Retinal pigment epithelial cell (primary cell): ENCODE data around the gene CROCC.

Experiments
- DNase-seq: peaks from one replicate; pipeline ENCODE4 v3.0.0-alpha.2; 2010; ENCODE audit warnings: low read depth
- H3K4me3 ChIP-seq: 2 replicates; pipeline ENCODE4 v1.5.1; 2011; ENCODE audit warnings: mild to moderate bottlenecking, low read length, control low read depth, moderate library complexity
- CTCF ChIP-seq: conservative IDR thresholded peaks from 2 replicates; pipeline ENCODE4 v1.5.1; 2011; ENCODE audit warnings: low read depth, low read length, control low read depth, inconsistent platforms

The CROCC gene

GRCh38 chr1:16965486-16966067, 43.8 kb downstream of the CROCC start:
- no peak for DNase-seq
- no peak overlapping the region for H3K4me3 ChIP-seq
- TF ChIP-seq CTCF = no peak

- no peak for TF ChIP-seq CTCF
- H3K4me3 ChIP-seq = no peak overlapping the region
- no peak for DNase-seq
These were observed 44.6 kb downstream of the CROCC start for GRCh38 chr1:16966282-16966681.

- TF ChIP-seq CTCF = no peak
- DNase-seq = peak; percentile 73
- H3K4me3 ChIP-seq = no peak overlapping the region
These were observed 45.4 kb downstream of the CROCC start for GRCh38 chr1:16967095-16967575.

- no peak for TF ChIP-seq CTCF
- H3K4me3 ChIP-seq = no peak overlapping the region
- no peak for DNase-seq
These were observed 46.2 kb downstream of the CROCC start for GRCh38 chr1:16967962-16968361.

GRCh38 chr1:16968372-16968771, 46.6 kb downstream of the CROCC start:
- H3K4me3 ChIP-seq = no peak overlapping the region
- no peak for TF ChIP-seq CTCF
- DNase-seq = no peak

GRCh38 chr1:16969057-16969611, 47.4 kb downstream of the CROCC start:
- no peak for TF ChIP-seq CTCF

GRCh38 chr1:16969651-16970050, 47.9 kb downstream of the CROCC start:
- no peak for DNase-seq
- TF ChIP-seq CTCF = no peak
- no peak overlapping the region for H3K4me3 ChIP-seq

More at GRCh38 chr1:16969057-16969611, 47.4 kb downstream of the CROCC start:
- DNase-seq = no peak
- H3K4me3 ChIP-seq = no peak overlapping the region
